DND-41 (cell line): Measurements from ENCODE around the gene BPIFB6.

ENCODE experiments used
- ATAC-seq: fragments of 200-7000 bp; cut with Tn5 transposase; 3 replicates; pipeline ENCODE4 v1.9.1; 2021; ENCODE audit warnings: low read depth; ENCODE audit not compliant: insufficient read depth
- DNase-seq: peaks from one replicate; pipeline ENCODE4 v3.0.0-alpha.2; 2020
- H2AFZ ChIP-seq: 2 replicates; pipeline ENCODE4 v1.6.0; 2012; ENCODE audit warnings: low read depth, low read length
- H3K27ac ChIP-seq: 2 replicates; pipeline ENCODE4 v1.5.1; 2012; ENCODE audit warnings: low read length, inconsistent platforms
- H3K27me3 ChIP-seq: fragments of 200-600 bp; sonication (generic); 2 replicates; pipeline ENCODE4 v1.6.0; 2012; ENCODE audit warnings: low read length, mild to moderate bottlenecking, inconsistent platforms; ENCODE audit not compliant: insufficient read depth, poor library complexity
- H3K36me3 ChIP-seq: 2 replicates; pipeline ENCODE4 v1.5.1; 2012; ENCODE audit warnings: low read length, inconsistent platforms; ENCODE audit not compliant: insufficient read depth
- H3K4me1 ChIP-seq: 2 replicates; pipeline ENCODE4 v1.5.1; 2012; ENCODE audit warnings: mild to moderate bottlenecking, low read length; ENCODE audit not compliant: insufficient read depth
- H3K4me2 ChIP-seq: 2 replicates; pipeline ENCODE4 v1.6.0; 2012; ENCODE audit warnings: mild to moderate bottlenecking, moderate library complexity, low read length, inconsistent platforms; ENCODE audit not compliant: insufficient read depth
- H3K4me3 ChIP-seq, 2 experiments: fragments of 200-600 bp in 1 of 2; shearing (Covaris generic) in 1 of 2; 2 replicates each; pipeline ENCODE4 v1.5.1; 2012 to 2016; ENCODE audit warnings: inconsistent platforms in 2 of 2, low read length in 2 of 2, mild to moderate bottlenecking in 2 of 2, low read depth in 1 of 2, moderate library complexity in 1 of 2
- H3K79me2 ChIP-seq: 2 replicates; pipeline ENCODE4 v1.6.0; 2012; ENCODE audit warnings: low read length, inconsistent platforms; ENCODE audit not compliant: insufficient read depth
- H3K9ac ChIP-seq: 2 replicates; pipeline ENCODE4 v1.6.0; 2012; ENCODE audit warnings: low read depth, mild to moderate bottlenecking, inconsistent platforms, low read length, moderate library complexity
- H3K9me3 ChIP-seq: 2 replicates; pipeline ENCODE4 v1.5.1; 2012; ENCODE audit warnings: low read length, moderate library complexity, mild to moderate bottlenecking, inconsistent platforms; ENCODE audit not compliant: insufficient read depth, severe bottlenecking
- H4K20me1 ChIP-seq: 2 replicates; pipeline ENCODE4 v1.6.0; 2012; ENCODE audit warnings: low read length; ENCODE audit not compliant: insufficient read depth
- EZH2 ChIP-seq: IDR thresholded peaks from 3 replicates; pipeline ENCODE4 v1.6.1; 2012; ENCODE audit warnings: borderline replicate concordance, low read depth, mild to moderate bottlenecking, moderate library complexity, low read length, inconsistent platforms; ENCODE audit not compliant: severe bottlenecking
- TF ChIP-seq, protein P1 (sequence below): IDR thresholded peaks from 2 replicates; pipeline ENCODE4 v1.5.1; 2012; ENCODE audit warnings: borderline replicate concordance, low read length, moderate library complexity, mild to moderate bottlenecking; ENCODE audit not compliant: poor library complexity, severe bottlenecking; ENCODE audit errors: extremely low read depth

The BPIFB6 gene

DNA sequence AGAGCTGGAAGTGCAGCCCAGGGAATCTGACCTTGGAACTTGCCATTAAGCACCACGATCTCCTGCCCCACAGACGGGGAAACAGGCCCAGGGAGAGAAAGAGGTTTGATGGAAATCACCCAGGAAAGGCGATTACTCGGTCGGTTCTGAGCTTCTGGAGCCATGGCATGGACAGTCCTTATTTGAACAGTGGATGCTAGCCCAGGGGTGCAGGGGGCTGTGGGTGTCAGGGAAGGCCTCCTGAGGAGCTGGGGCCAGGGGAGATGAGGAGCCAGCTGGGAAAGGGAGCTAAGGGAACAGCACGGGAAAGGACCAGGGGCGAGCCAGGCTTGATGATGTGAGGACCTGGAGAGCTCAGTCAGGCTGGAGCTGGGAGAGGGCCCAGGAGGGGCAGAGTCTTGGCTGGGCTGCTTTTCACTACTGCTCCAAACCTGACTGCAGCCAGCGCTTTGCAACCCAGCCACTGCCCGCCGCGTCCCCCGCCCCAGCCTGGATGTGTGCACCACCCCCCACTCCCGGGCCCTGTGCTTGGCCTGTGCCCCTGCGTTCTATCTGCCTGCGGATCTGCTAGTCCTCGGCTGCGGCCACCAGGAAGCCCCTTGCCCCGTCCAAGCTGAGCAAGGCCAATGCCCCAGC is 45.0 kb upstream of the BPIFB6 start:
- no peak for ATAC-seq

DNA sequence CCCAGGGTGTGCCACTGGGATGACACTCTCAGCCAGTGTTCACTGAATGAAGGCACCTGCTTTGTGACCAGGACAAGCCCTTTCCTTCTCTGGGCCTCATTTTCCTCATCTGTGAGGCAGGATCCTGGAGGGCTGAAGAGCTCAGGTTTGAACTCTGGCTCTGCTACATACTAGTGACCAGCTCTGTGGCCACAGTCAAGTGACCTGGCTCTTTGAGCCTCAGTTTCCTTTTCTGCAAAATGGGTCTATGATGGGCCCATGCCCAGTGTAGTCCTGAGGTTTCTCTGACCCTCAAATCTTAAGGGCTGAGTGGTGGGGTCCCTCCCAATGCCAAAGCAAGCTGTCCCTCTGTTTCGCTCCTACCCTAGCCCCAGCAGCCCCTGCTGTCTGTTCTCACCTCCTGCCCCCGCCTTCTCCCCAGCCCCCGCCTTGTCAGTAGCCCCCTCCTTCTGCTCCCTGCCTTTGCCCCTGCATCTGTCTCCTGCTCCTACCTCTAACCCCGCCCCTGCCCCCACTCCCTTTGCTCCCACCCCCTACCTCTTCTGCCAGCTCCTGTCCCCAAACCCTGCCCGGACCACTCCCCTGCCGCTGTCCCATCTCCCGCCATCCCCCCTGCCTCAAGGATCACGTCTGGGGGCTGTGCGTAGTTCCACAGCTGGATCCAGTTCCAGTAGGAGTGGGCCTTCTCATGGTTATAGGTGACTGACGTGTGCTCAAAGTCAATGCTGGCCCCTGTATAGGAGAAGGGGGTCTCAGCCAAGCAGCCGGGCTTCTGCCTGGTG is 44.2 kb upstream of the BPIFB6 start:
- no peaks in the 10 kb centered on the region for H3K9me3 ChIP-seq
- ATAC-seq = no peak
- no peak for DNase-seq

More for the DNA sequence above, 45.0 kb upstream of the BPIFB6 start:
- Histone ChIP-seq H3K9me3 (no peaks in the 10 kb centered on the region), H3K79me2 (no peaks in the 10 kb centered on the region), H2AFZ (no peak overlapping the region), H3K27ac (no peak overlapping the region), H4K20me1 (no peaks in the 10 kb centered on the region), H3K4me1 (peaks cover 5% of the 10 kb centered on the region), H3K4me2 (no peak overlapping the region), H3K9ac (no peak overlapping the region), H3K36me3 (no peaks in the 10 kb centered on the region), H3K4me3 (no peak overlapping the region), H3K27me3 (no peaks in the 10 kb centered on the region)
- DNase-seq = no peak
- TF ChIP-seq EZH2 = no peak
- TF ChIP-seq, protein P1, sequence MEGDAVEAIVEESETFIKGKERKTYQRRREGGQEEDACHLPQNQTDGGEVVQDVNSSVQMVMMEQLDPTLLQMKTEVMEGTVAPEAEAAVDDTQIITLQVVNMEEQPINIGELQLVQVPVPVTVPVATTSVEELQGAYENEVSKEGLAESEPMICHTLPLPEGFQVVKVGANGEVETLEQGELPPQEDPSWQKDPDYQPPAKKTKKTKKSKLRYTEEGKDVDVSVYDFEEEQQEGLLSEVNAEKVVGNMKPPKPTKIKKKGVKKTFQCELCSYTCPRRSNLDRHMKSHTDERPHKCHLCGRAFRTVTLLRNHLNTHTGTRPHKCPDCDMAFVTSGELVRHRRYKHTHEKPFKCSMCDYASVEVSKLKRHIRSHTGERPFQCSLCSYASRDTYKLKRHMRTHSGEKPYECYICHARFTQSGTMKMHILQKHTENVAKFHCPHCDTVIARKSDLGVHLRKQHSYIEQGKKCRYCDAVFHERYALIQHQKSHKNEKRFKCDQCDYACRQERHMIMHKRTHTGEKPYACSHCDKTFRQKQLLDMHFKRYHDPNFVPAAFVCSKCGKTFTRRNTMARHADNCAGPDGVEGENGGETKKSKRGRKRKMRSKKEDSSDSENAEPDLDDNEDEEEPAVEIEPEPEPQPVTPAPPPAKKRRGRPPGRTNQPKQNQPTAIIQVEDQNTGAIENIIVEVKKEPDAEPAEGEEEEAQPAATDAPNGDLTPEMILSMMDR = no peak

DNA sequence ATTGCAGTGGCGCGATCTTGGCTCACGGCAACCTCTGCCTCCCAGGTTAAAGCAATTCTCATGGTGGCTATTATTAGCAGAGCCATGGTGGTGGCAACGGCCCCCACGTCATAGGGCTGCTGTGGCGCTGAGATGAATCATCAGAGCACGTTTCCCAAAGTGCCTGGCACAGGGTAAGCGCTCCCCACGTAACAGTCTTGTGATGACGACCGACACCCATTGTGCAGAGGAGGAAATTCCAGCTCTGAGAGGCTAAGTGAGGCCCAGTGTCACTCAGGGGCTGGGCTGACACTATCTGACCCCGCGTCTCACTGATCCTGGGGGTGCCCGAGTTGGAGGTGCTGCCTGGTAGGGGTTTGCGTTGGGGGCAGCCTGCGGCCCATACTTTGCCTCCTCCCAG is 43.4 kb upstream of the BPIFB6 start:
- TF ChIP-seq, protein P1 = no peak
- TF ChIP-seq EZH2 = no peak
- Histone ChIP-seq H3K4me3 (no peak overlapping the region), H3K27me3 (no peaks in the 10 kb centered on the region), H3K27ac (no peak overlapping the region), H3K4me1 (peaks cover 8% of the 10 kb centered on the region), H4K20me1 (no peaks in the 10 kb centered on the region), H3K9me3 (no peaks in the 10 kb centered on the region), H3K4me2 (no peak overlapping the region), H3K36me3 (no peaks in the 10 kb centered on the region), H3K9ac (no peak overlapping the region), H2AFZ (no peak overlapping the region), H3K79me2 (no peaks in the 10 kb centered on the region)
- ATAC-seq = no peak
- no peak for DNase-seq

More for the DNA sequence above, 44.2 kb upstream of the BPIFB6 start:
- Histone ChIP-seq H3K9ac (no peak overlapping the region), H3K4me3 (no peak overlapping the region), H3K4me2 (no peak overlapping the region), H3K36me3 (no peaks in the 10 kb centered on the region), H2AFZ (no peak overlapping the region), H3K79me2 (no peaks in the 10 kb centered on the region), H3K27ac (no peak overlapping the region), H3K4me1 (peaks cover 8% of the 10 kb centered on the region), H4K20me1 (no peaks in the 10 kb centered on the region), H3K27me3 (no peaks in the 10 kb centered on the region)
- TF ChIP-seq EZH2 = no peak
- TF ChIP-seq, protein P1 = no peak
